Measurements from ENCODE around the gene PUS1. TPM values are rescaled to one million over a fixed set of nuclear protein-coding genes. Genes with fewer than 3 reads are reported as not detected.

Gene PUS1
- total and polyA plus RNA-seq, 2 of the 4 experiments (the other 2 are of a cell fraction), result 14.0 to 36.7 TPM

GRCh38 chr12:131933387-131933786 lies 4.3 kb downstream of the PUS1 start:
- ATAC-seq (ENCODE audit: low read depth) (no peak), DNase-seq (no peak)
- no peak overlapping the region for H2AK5ac ChIP-seq (ENCODE audit: low read depth, low read length)
- H2BK5ac ChIP-seq (ENCODE audit: low read depth, low read length, poor library complexity, severe bottlenecking), result no peak overlapping the region
- in situ Hi-C loops (cut with MboI; ENCODE audit: low sequenced_read_pairs), result no loop called here
- H4K20me1 ChIP-seq (ENCODE audit: insufficient read depth, low read length), result peaks cover 9% of the 10 kb centered on the region; the same call in 1 of the 2 replicates
- WGBS, 2 experiments (ENCODE audit: extremely low coverage in 2 of 2, insufficient read length in 1 of 2), result 91% methylated on average over 4 of the region's 8 CpGs; no CpG with 5 or more reads in 1 of the 2 experiments
- ChIA-PET CTCF (no interaction called here), POLR2A (ENCODE audit: unreplicated experiment) (no interaction called here)
- H3K4me3 ChIP-seq (ENCODE audit: insufficient read depth, low read depth, low read length), result no peak overlapping the region
- H3K4me2 ChIP-seq (ENCODE audit: low read depth, low read length), result no peak overlapping the region
- no peak overlapping the region for H2AFZ ChIP-seq (replicated peaks; ENCODE audit: low read length, poor library complexity)
- no peak overlapping the region for H2BK20ac ChIP-seq (ENCODE audit: low read depth, low read length)
- no peak overlapping the region for H2BK120ac ChIP-seq (ENCODE audit: low read depth, low read length)
- no peaks in the 10 kb centered on the region for H3K27me3 ChIP-seq (ENCODE audit: control insufficient read depth, insufficient read depth, low read length)
- TF ChIP-seq RCOR1 (IDR thresholded peaks at IDR 0.05; ENCODE audit: insufficient replicate concordance, low read length), result no peak
- TF ChIP-seq, protein P1, sequence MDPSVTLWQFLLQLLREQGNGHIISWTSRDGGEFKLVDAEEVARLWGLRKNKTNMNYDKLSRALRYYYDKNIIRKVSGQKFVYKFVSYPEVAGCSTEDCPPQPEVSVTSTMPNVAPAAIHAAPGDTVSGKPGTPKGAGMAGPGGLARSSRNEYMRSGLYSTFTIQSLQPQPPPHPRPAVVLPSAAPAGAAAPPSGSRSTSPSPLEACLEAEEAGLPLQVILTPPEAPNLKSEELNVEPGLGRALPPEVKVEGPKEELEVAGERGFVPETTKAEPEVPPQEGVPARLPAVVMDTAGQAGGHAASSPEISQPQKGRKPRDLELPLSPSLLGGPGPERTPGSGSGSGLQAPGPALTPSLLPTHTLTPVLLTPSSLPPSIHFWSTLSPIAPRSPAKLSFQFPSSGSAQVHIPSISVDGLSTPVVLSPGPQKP (IDR thresholded peaks at IDR 0.05; ENCODE audit: borderline replicate concordance, low read depth, low read length), result no peak
- no peak for TF ChIP-seq CEBPB (IDR thresholded peaks at IDR 0.05; ENCODE audit: low read depth, low read length)
- TF ChIP-seq, protein P2, sequence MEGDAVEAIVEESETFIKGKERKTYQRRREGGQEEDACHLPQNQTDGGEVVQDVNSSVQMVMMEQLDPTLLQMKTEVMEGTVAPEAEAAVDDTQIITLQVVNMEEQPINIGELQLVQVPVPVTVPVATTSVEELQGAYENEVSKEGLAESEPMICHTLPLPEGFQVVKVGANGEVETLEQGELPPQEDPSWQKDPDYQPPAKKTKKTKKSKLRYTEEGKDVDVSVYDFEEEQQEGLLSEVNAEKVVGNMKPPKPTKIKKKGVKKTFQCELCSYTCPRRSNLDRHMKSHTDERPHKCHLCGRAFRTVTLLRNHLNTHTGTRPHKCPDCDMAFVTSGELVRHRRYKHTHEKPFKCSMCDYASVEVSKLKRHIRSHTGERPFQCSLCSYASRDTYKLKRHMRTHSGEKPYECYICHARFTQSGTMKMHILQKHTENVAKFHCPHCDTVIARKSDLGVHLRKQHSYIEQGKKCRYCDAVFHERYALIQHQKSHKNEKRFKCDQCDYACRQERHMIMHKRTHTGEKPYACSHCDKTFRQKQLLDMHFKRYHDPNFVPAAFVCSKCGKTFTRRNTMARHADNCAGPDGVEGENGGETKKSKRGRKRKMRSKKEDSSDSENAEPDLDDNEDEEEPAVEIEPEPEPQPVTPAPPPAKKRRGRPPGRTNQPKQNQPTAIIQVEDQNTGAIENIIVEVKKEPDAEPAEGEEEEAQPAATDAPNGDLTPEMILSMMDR (conservative IDR thresholded peaks at IDR 0.05; ENCODE audit: low read depth, low read length), result no peak
- TF ChIP-seq CHD1 (IDR thresholded peaks at IDR 0.05; ENCODE audit: low read depth, low read length), result no peak
- no peak for TF ChIP-seq BHLHE40 (IDR thresholded peaks at IDR 0.05; ENCODE audit: low read depth, low read length)
- TF ChIP-seq POLR2A (IDR thresholded peaks at IDR 0.05; ENCODE audit: low read depth, low read length), result no peak
- no peak for TF ChIP-seq MAFK (IDR thresholded peaks at IDR 0.05; ENCODE audit: low read depth, low read length)
- TF ChIP-seq USF2 (IDR thresholded peaks at IDR 0.05; ENCODE audit: low read depth, low read length), result no peak
- no peak for TF ChIP-seq SMC3 (IDR thresholded peaks at IDR 0.05; ENCODE audit: low read depth, low read length)
- TF ChIP-seq MXI1 (IDR thresholded peaks at IDR 0.05; ENCODE audit: borderline replicate concordance, low read depth, low read length), result no peak
- no peak for TF ChIP-seq MAZ (IDR thresholded peaks at IDR 0.05; ENCODE audit: borderline replicate concordance, low read depth, low read length)
- no peak for TF ChIP-seq RFX5 (IDR thresholded peaks at IDR 0.05; ENCODE audit: low read depth, low read length)
- TF ChIP-seq RAD21 (IDR thresholded peaks at IDR 0.05; ENCODE audit: low read length), result no peak
- H3K23ac ChIP-seq (ENCODE audit: low read depth, low read length), result no peak overlapping the region
- no peak overlapping the region for H3K4ac ChIP-seq (ENCODE audit: low read depth, low read length)
- H3K9ac ChIP-seq (ENCODE audit: low read depth, low read length), result no peak overlapping the region
- no peak overlapping the region for H3K27ac ChIP-seq (ENCODE audit: insufficient read depth, low read length)
- H3K4me1 ChIP-seq (ENCODE audit: control insufficient read depth, insufficient read depth, low read length), result peaks cover 2% of the 10 kb centered on the region
- H3K79me1 ChIP-seq (ENCODE audit: low read depth in 1 of 2, low read length in 2 of 2), result peaks cover 12 to 34% of the 10 kb centered on the region in 2 experiments
- no peak overlapping the region for H2BK15ac ChIP-seq (ENCODE audit: low read depth, low read length)
- H4K5ac ChIP-seq (ENCODE audit: low read depth, low read length), result no peak overlapping the region
- no peak overlapping the region for H3K56ac ChIP-seq (ENCODE audit: extremely low read depth, insufficient read depth, low read length)
- dilution Hi-C loops (cut with HindIII; ENCODE audit: low sequenced_read_pairs, unreplicated experiment), result no loop called here
- no peaks in the 10 kb centered on the region for H3K9me3 ChIP-seq (ENCODE audit: control insufficient read depth, insufficient read depth, low read length)
- BruUV-seq (replicated peaks), result no TSS peak
- H2AK9ac ChIP-seq (replicated peaks; ENCODE audit: low read depth, low read length, poor library complexity), result no peak overlapping the region
- intact Hi-C loops (cut with micrococcal nuclease), result no loop called here
- no peak overlapping the region for H3K18ac ChIP-seq (ENCODE audit: low read depth, low read length)
- H3K9me1 ChIP-seq (ENCODE audit: insufficient read depth, low read length), result peaks cover 9% of the 10 kb centered on the region; the same call in 1 of the 2 replicates
- no peak overlapping the region for H4K91ac ChIP-seq (ENCODE audit: insufficient read depth, low read depth, low read length)
- H3K36me3 ChIP-seq (ENCODE audit: control insufficient read depth, insufficient read depth, low read length), result peaks cover 28% of the 10 kb centered on the region
- no peak overlapping the region for H3K14ac ChIP-seq (replicated peaks; ENCODE audit: low read depth, low read length)
- no peak overlapping the region for H4K8ac ChIP-seq (ENCODE audit: low read depth in 2 of 2, low read length in 2 of 2)

All from IMR-90 (cell line).